HepG2 (cell line): ENCODE data around the gene DUS3L. TPM values are rescaled to one million over a fixed set of nuclear protein-coding genes. Genes with fewer than 3 reads are reported as not detected.

ENCODE experiments used
- CHD2 ChIP-seq: IDR thresholded peaks from 2 replicates; pipeline ENCODE4 v1.6.1; 2011; ENCODE audit warnings: low read depth, low read length, improper control_type of control experiment
- FOXC1 ChIP-seq: sonication (generic); formaldehyde crosslinking; IDR thresholded peaks from 2 replicates; pipeline ENCODE4 v1.8.0; 2022; ENCODE audit warnings: mild to moderate bottlenecking, missing genetic modification reagents, borderline replicate concordance
- HBP1 ChIP-seq: IDR thresholded peaks from 2 replicates; pipeline ENCODE4 v1.6.1; 2016; ENCODE audit warnings: low read depth, control low read depth
- HCFC1 ChIP-seq: fragments of 150-350 bp; IDR thresholded peaks from 2 replicates; pipeline ENCODE4 v1.6.1; 2014; ENCODE audit warnings: low read depth, low read length
- HMG20B ChIP-seq: conservative IDR thresholded peaks from 2 replicates; pipeline ENCODE4 v1.6.1; 2016; ENCODE audit warnings: missing genetic modification reagents, missing compliant biosample characterization
- HMGXB3 ChIP-seq: sonication (generic); formaldehyde crosslinking; IDR thresholded peaks from 2 replicates; pipeline ENCODE4 v1.4.0; 2020; ENCODE audit warnings: missing genetic modification reagents, borderline replicate concordance
- HNF4A ChIP-seq: sonication (generic); formaldehyde crosslinking; IDR thresholded peaks from 2 replicates; pipeline ENCODE4 v1.4.0; 2020; ENCODE audit warnings: missing genetic modification reagents
- KDM3A ChIP-seq: IDR thresholded peaks from 2 replicates; pipeline ENCODE4 v1.6.1; 2018; ENCODE audit warnings: low read depth, missing compliant biosample characterization
- MED13 ChIP-seq: sonication (generic); formaldehyde crosslinking; IDR thresholded peaks from 2 replicates; pipeline ENCODE4 v1.5.0; 2020; ENCODE audit warnings: missing genetic modification reagents
- PLRG1 ChIP-seq: fragments of 450-650 bp; conservative IDR thresholded peaks from 2 replicates; pipeline ENCODE4 v1.6.1; 2016
- SCMH1 ChIP-seq: sonication (generic); formaldehyde crosslinking; IDR thresholded peaks from 2 replicates; pipeline ENCODE4 v1.9.0; 2021; ENCODE audit warnings: missing genetic modification reagents, mild to moderate bottlenecking, borderline replicate concordance
- TCF12 ChIP-seq, 2 experiments: fragments of 450-650 bp in 1 of 2; sonication (generic) in 1 of 2; formaldehyde crosslinking in 1 of 2; IDR thresholded peaks; 2 replicates each; pipeline versions ENCODE4 v1.6.1 to v1.8.0; 2017 to 2022; ENCODE audit warnings: antibody characterized with exemption in 1 of 2, mild to moderate bottlenecking in 1 of 2, missing genetic modification reagents in 1 of 2, moderate library complexity in 1 of 2
- ZBTB44 ChIP-seq: sonication (generic); formaldehyde crosslinking; IDR thresholded peaks from 2 replicates; pipeline ENCODE4 v1.4.0; 2020; ENCODE audit warnings: missing genetic modification reagents
- ZNF205 ChIP-seq: IDR thresholded peaks from 2 replicates; pipeline ENCODE4 v1.6.1; 2018; ENCODE audit warnings: missing biosample characterization, missing genetic modification reagents
- ZNF256 ChIP-seq: sonication (generic); formaldehyde crosslinking; conservative IDR thresholded peaks from 2 replicates; pipeline ENCODE4 v1.4.0; 2020; ENCODE audit warnings: missing genetic modification reagents
- ZNF670 ChIP-seq: sonication (generic); formaldehyde crosslinking; IDR thresholded peaks from 2 replicates; pipeline ENCODE4 v1.8.0; 2022; ENCODE audit warnings: mild to moderate bottlenecking, missing genetic modification reagents, borderline replicate concordance
- ZNF772 ChIP-seq: sonication (generic); formaldehyde crosslinking; IDR thresholded peaks from 2 replicates; pipeline ENCODE4 v1.5.0; 2020; ENCODE audit warnings: mild to moderate bottlenecking, missing genetic modification reagents
- ZNF780A ChIP-seq: sonication (generic); formaldehyde crosslinking; IDR thresholded peaks from 2 replicates; pipeline ENCODE4 v1.8.0; 2022; ENCODE audit warnings: mild to moderate bottlenecking, missing genetic modification reagents, moderate library complexity
- ZNF879 ChIP-seq: sonication (generic); formaldehyde crosslinking; IDR thresholded peaks from 2 replicates; pipeline ENCODE4 v1.8.1; 2023; ENCODE audit warnings: missing genetic modification reagents
- polyA plus RNA-seq, 8 experiments: library from polyadenylated mRNA; depleted of rRNA in 3 of 8; stranded (reverse) in 7 of 8; unstranded in 1 of 8; fragments of >200 nt; fragmentation: Illumina TruSeq in 4 of 8; extraction: Trizol in 4 of 8; gene quantifications; 2 replicates each; pipeline versions ENCODE4 v1.2.1 to v1.2.3, GENCODE V29; 2011 to 2016; ENCODE audit warnings: low read depth in 4 of 8, missing spikeins in 1 of 8, mixed read lengths in 1 of 8; ENCODE audit not compliant: insufficient read depth in 1 of 8
- total RNA-seq, 5 experiments: library from RNA; depleted of rRNA; stranded (reverse); fragments of >200 nt; fragmentation: Illumina TruSeq; extraction: Trizol; gene quantifications; 2 replicates each; pipeline ENCODE4 v1.2.3, GENCODE V29; 2016; ENCODE audit warnings: low read depth in 1 of 5
- TF ChIP-seq, protein P1 (sequence below): sonication (generic); formaldehyde crosslinking; IDR thresholded peaks from 2 replicates; pipeline ENCODE4 v1.4.0; 2020; ENCODE audit warnings: missing genetic modification reagents
- TF ChIP-seq, protein P2 (sequence below): sonication (generic); formaldehyde crosslinking; conservative IDR thresholded peaks from 2 replicates; pipeline ENCODE4 v1.4.0; 2020; ENCODE audit warnings: missing genetic modification reagents

DUS3L gene
- total and polyA plus RNA-seq, 2 of the 13 experiments (the other 11 are each of a cell fraction or from before 2014, with no cell fraction given) = 13.3 to 25.1 TPM

DNA sequence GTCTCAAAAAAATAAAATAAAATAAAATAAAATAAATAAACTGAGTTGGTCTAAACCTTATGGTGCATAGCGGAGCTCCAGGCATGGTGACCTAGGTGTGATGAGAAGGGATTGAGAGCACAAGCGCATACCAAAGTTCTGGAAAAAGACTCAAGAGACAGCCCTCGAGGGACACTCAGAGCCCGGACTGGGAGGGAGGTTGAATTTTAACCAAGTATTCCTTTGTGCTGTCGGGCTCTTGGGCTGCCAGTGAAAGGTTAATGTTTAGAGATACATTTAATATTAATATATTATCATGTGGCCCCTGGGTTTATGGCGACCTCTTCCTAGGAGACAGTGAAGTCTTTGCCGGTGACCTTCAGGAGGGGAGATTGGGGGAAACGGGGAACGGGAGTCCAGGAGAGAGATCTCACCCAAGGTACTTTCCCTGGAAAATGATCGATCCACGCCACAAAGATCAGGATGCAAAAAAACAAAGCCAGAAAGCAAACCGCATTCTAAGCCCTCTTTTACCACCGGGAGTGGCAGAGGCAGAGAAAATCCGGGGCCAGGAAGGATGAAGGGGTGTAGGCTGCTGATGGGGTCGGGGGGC is 46.9 kb upstream of the DUS3L start (continued):
- TF ChIP-seq, protein P1, sequence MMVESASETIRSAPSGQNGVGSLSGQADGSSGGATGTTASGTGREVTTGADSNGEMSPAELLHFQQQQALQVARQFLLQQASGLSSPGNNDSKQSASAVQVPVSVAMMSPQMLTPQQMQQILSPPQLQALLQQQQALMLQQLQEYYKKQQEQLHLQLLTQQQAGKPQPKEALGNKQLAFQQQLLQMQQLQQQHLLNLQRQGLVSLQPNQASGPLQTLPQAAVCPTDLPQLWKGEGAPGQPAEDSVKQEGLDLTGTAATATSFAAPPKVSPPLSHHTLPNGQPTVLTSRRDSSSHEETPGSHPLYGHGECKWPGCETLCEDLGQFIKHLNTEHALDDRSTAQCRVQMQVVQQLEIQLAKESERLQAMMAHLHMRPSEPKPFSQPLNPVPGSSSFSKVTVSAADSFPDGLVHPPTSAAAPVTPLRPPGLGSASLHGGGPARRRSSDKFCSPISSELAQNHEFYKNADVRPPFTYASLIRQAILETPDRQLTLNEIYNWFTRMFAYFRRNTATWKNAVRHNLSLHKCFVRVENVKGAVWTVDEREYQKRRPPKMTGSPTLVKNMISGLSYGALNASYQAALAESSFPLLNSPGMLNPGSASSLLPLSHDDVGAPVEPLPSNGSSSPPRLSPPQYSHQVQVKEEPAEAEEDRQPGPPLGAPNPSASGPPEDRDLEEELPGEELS (CRISPR knock-in tag) = 0 out of 2 replicates have a peak, but pooled peaks have one; percentile 21
- no peak for TF ChIP-seq CHD2
- TF ChIP-seq HBP1 (CRISPR knock-in tag) = no peak
- TF ChIP-seq, protein P2, sequence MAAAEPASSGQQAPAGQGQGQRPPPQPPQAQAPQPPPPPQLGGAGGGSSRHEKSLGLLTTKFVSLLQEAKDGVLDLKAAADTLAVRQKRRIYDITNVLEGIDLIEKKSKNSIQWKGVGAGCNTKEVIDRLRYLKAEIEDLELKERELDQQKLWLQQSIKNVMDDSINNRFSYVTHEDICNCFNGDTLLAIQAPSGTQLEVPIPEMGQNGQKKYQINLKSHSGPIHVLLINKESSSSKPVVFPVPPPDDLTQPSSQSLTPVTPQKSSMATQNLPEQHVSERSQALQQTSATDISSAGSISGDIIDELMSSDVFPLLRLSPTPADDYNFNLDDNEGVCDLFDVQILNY (CRISPR knock-in tag) = no peak
- TF ChIP-seq HMG20B (CRISPR knock-in tag) = no peak
- TF ChIP-seq HMGXB3 (CRISPR knock-in tag) = no peak
- TF ChIP-seq ZNF780A (CRISPR knock-in tag) = no peak
- TF ChIP-seq ZNF772 (CRISPR knock-in tag) = no peak
- TF ChIP-seq ZBTB44 (CRISPR knock-in tag) = no peak
- TF ChIP-seq ZNF256 (CRISPR knock-in tag) = no peak
- TF ChIP-seq PLRG1 = no peak
- TF ChIP-seq KDM3A (CRISPR knock-in tag) = no peak
- 0 out of 2 replicates have a peak, but pooled peaks have one; percentile 14 for TF ChIP-seq MED13 (CRISPR knock-in tag)
- TF ChIP-seq FOXC1 = no peak
- no peak for TF ChIP-seq ZNF205 (CRISPR knock-in tag)
- no peak for TF ChIP-seq TCF12 (IDR thresholded peaks at IDR 0.05)
- no peak for TF ChIP-seq TCF12 (CRISPR knock-in tag; IDR thresholded peaks at IDR 0.05)
- no peak for TF ChIP-seq HCFC1
- no peak for TF ChIP-seq ZNF879 (CRISPR knock-in tag)
- TF ChIP-seq HNF4A (CRISPR knock-in tag) = peak; percentile 24; the same call in 1 of the 2 replicates
- TF ChIP-seq ZNF670 (CRISPR knock-in tag) = no peak
- no peak for TF ChIP-seq SCMH1 (CRISPR knock-in tag)
